Lower leg skin (tissue), 4 donors: ENCODE data around the gene IL10. TPM values are rescaled to one million over a fixed set of nuclear protein-coding genes. Genes with fewer than 3 reads are reported as not detected.

Experiments
- DNase-seq, 2 donors: peaks; one replicate each; pipeline ENCODE4 v3.0.0-alpha.2; 2019; ENCODE audit warnings: low spot score in 2 of 2
- H3K4me3 ChIP-seq: fragments of 200-600 bp; sonication (generic); 2 replicates; pipeline ENCODE4 v1.5.1; 2017; ENCODE audit warnings: mild to moderate bottlenecking, low read depth; ENCODE audit not compliant: poor library complexity, severe bottlenecking
- CTCF ChIP-seq, 3 donors: fragments of 450-650 bp; IDR thresholded peaks; one replicate each; pipeline ENCODE4 v1.5.1; 2016; ENCODE audit warnings: antibody characterized with exemption in 3 of 3, mild to moderate bottlenecking in 3 of 3, moderate library complexity in 2 of 3
- POLR2A ChIP-seq, 2 donors: fragments of 450-650 bp; IDR thresholded peaks; one replicate each; pipeline ENCODE4 v1.6.1; 2016 to 2017; ENCODE audit warnings: antibody characterized with exemption in 2 of 2, mild to moderate bottlenecking in 1 of 2, moderate library complexity in 1 of 2
- WGBS, 2 donors: methylation state at CpG; one replicate each; pipeline ENCODE4 v1.1.5; 2018; 5-methylcytosine and 5-hydroxymethylcytosine counted together
- intact Hi-C: fragments of 100-400 bp; cut with DNase I; formaldehyde crosslinking; loops from one replicate; pipeline ENCODE4 v1.15.0; 2023; ENCODE audit warnings: low total_unique reads
- total RNA-seq, 4 donors: library from RNA; depleted of rRNA; stranded (reverse); fragments of >200 nt; gene quantifications; one replicate each; pipeline ENCODE4 v1.1.0, GENCODE V29; 2016

IL10 gene
- total RNA-seq, 4 donors from 2014 or later = 0.32 to 0.72 TPM; not detected in 2

GRCh38 chr1:206809504-206810084, 37.3 kb upstream of the IL10 start:
- WGBS, 2 donors = 71 to 80% methylated on average over 4 of the region's 4 CpGs
- intact Hi-C loops = no loop called here
- DNase-seq = no peak

GRCh38 chr1:206808615-206809014, 36.3 kb upstream of the IL10 start:
- DNase-seq = no peak
- 77 to 82% methylated on average over 2 of the region's 2 CpGs for WGBS, 2 donors
- intact Hi-C loops = no loop called here
- no peak overlapping the region for H3K4me3 ChIP-seq
- TF ChIP-seq CTCF (IDR thresholded peaks at IDR 0.05) (no peak), POLR2A (IDR thresholded peaks at IDR 0.05) (no peak)

More at GRCh38 chr1:206809504-206810084, 37.3 kb upstream of the IL10 start:
- no peak overlapping the region for H3K4me3 ChIP-seq
- no peak for TF ChIP-seq CTCF (IDR thresholded peaks at IDR 0.05)
- TF ChIP-seq POLR2A (IDR thresholded peaks at IDR 0.05) = no peak

- 83 to 93% methylated on average over 1 of the region's 1 CpG for WGBS, 2 donors
- TF ChIP-seq CTCF (IDR thresholded peaks at IDR 0.05) (no peak), POLR2A (IDR thresholded peaks at IDR 0.05) (no peak)
- no peak for DNase-seq
- H3K4me3 ChIP-seq = no peak overlapping the region
- intact Hi-C loops = no loop called here
Observed at GRCh38 chr1:206805357-206805756, 33.1 kb upstream of the IL10 start.

GRCh38 chr1:206804156-206804737, 32.0 kb upstream of the IL10 start:
- WGBS, 2 donors = 71 to 78% methylated on average over 1 of the region's 1 CpG
- intact Hi-C loops = no loop called here
- DNase-seq = no peak
- no peak for TF ChIP-seq CTCF (IDR thresholded peaks at IDR 0.05)
- TF ChIP-seq POLR2A (IDR thresholded peaks at IDR 0.05) = no peak
- no peak overlapping the region for H3K4me3 ChIP-seq

GRCh38 chr1:206803221-206803730, 31.0 kb upstream of the IL10 start:
- 81 to 88% methylated on average over 8 of the region's 8 CpGs for WGBS, 2 donors
- TF ChIP-seq CTCF (IDR thresholded peaks at IDR 0.05) (no peak), POLR2A (IDR thresholded peaks at IDR 0.05) (no peak)
- no peak overlapping the region for H3K4me3 ChIP-seq
- intact Hi-C loops = no loop called here
- no peak for DNase-seq
